Inferior parietal cortex (tissue), 1 donor: ENCODE results near the gene CNPY1.

Experiments used
- DNase-seq: peaks from one replicate; pipeline ENCODE4 v3.0.0-alpha.2; 2016; ENCODE audit errors: extremely low spot score

Gene CNPY1

GRCh38 chr7:155558961-155559360, 12.6 kb upstream of the CNPY1 start:
- no peak for DNase-seq

- DNase-seq, result no peak
These were observed 12.0 kb upstream of the CNPY1 start for GRCh38 chr7:155558351-155558750.

- DNase-seq, result no peak
These were observed 11.4 kb upstream of the CNPY1 start for GRCh38 chr7:155557778-155558177.

GRCh38 chr7:155556763-155557162, 10.4 kb upstream of the CNPY1 start:
- no peak for DNase-seq

- DNase-seq, result no peak
These were observed 8.8 kb upstream of the CNPY1 start for GRCh38 chr7:155555116-155555695.

- DNase-seq, result no peak
These were observed 7.5 kb upstream of the CNPY1 start for GRCh38 chr7:155553871-155554270.

- no peak for DNase-seq
These were observed 5.6 kb upstream of the CNPY1 start for GRCh38 chr7:155551785-155552611.

- no peak for DNase-seq
These were observed 4.6 kb upstream of the CNPY1 start for GRCh38 chr7:155550916-155551315.

- no peak for DNase-seq
These were observed 2.9 kb upstream of the CNPY1 start for GRCh38 chr7:155549226-155549625.

GRCh38 chr7:155547161-155547791, 917 bp upstream of the CNPY1 start:
- no peak for DNase-seq

- no peak for DNase-seq
These were observed 1.0 kb downstream of the CNPY1 start for GRCh38 chr7:155545348-155545747.

GRCh38 chr7:155544485-155544884, 1.9 kb downstream of the CNPY1 start:
- DNase-seq, result no peak

GRCh38 chr7:155543926-155544325, 2.4 kb downstream of the CNPY1 start:
- no peak for DNase-seq

GRCh38 chr7:155543011-155543876, 3.1 kb downstream of the CNPY1 start:
- DNase-seq, result no peak

- no peak for DNase-seq
These were observed 4.2 kb downstream of the CNPY1 start for GRCh38 chr7:155541986-155542675.

- no peak for DNase-seq
These were observed 5.8 kb downstream of the CNPY1 start for GRCh38 chr7:155540553-155540952.

GRCh38 chr7:155538293-155538692, 8.1 kb downstream of the CNPY1 start:
- no peak for DNase-seq

GRCh38 chr7:155536451-155536850, 9.9 kb downstream of the CNPY1 start:
- no peak for DNase-seq

- no peak for DNase-seq
These were observed 11.7 kb downstream of the CNPY1 start for GRCh38 chr7:155534691-155535090.

- DNase-seq, result no peak
These were observed 12.3 kb downstream of the CNPY1 start for GRCh38 chr7:155533827-155534690.
